TTC549 (cell line): ENCODE measurements around the gene PPRC1.

Source experiments
- FAIRE-seq: peaks from 2 replicates; lab custom pipeline; 2012; peaks lifted over from hg19 to GRCh38; lab: Jason Lieb, UNC

Gene PPRC1

GRCh38 chr10:102146971-102147428 lies 14.2 kb downstream of the PPRC1 start:
- no peak for FAIRE-seq

- FAIRE-seq = no peak
Measured at GRCh38 chr10:102147561-102147960, 14.7 kb downstream of the PPRC1 start.

GRCh38 chr10:102148275-102148674 lies 15.4 kb downstream of the PPRC1 start:
- FAIRE-seq = no peak

GRCh38 chr10:102150970-102151773 lies 18.3 kb downstream of the PPRC1 start:
- no peak for FAIRE-seq

- FAIRE-seq = peak; percentile 97
Measured at GRCh38 chr10:102151774-102152544, 19.1 kb downstream of the PPRC1 start, which contains the start of gene NOLC1. NOLC1 (plus strand) TSS chr10:102152389; CDS start chr10:102152411, 22 bp downstream.

GRCh38 chr10:102152545-102152890 lies 19.7 kb downstream of the PPRC1 start:
- FAIRE-seq = no peak

- no peak for FAIRE-seq
Measured at GRCh38 chr10:102153093-102153620, 20.3 kb downstream of the PPRC1 start.

- no peak for FAIRE-seq
Measured at GRCh38 chr10:102154466-102155116, 21.8 kb downstream of the PPRC1 start.

GRCh38 chr10:102157224-102157623 lies 24.4 kb downstream of the PPRC1 start:
- no peak for FAIRE-seq

GRCh38 chr10:102159051-102159597 lies 26.3 kb downstream of the PPRC1 start:
- FAIRE-seq = no peak

GRCh38 chr10:102159831-102160230 lies 27.0 kb downstream of the PPRC1 start:
- FAIRE-seq = no peak

- FAIRE-seq = no peak
Measured at GRCh38 chr10:102163342-102163989, 30.6 kb downstream of the PPRC1 start.

- FAIRE-seq = no peak
Measured at GRCh38 chr10:102167861-102168260, 35.0 kb downstream of the PPRC1 start.

GRCh38 chr10:102170602-102171001 lies 37.8 kb downstream of the PPRC1 start:
- FAIRE-seq = no peak

GRCh38 chr10:102172288-102172687 lies 39.4 kb downstream of the PPRC1 start:
- FAIRE-seq = no peak

GRCh38 chr10:102175415-102175814 lies 42.6 kb downstream of the PPRC1 start:
- no peak for FAIRE-seq

GRCh38 chr10:102184606-102185005 lies 51.8 kb downstream of the PPRC1 start:
- FAIRE-seq = no peak

- no peak for FAIRE-seq
Measured at GRCh38 chr10:102185272-102185671, 52.4 kb downstream of the PPRC1 start.

- FAIRE-seq = no peak
Measured at GRCh38 chr10:102185811-102186527, 53.1 kb downstream of the PPRC1 start.

GRCh38 chr10:102188298-102188940 lies 55.6 kb downstream of the PPRC1 start:
- no peak for FAIRE-seq
